ENCODE results near the gene ARFGEF3. TPM values are rescaled to one million over a fixed set of nuclear protein-coding genes. Genes with fewer than 3 reads are reported as not detected.

Gene ARFGEF3
- total RNA-seq, 1 donor from 2014 or later = 28.6 TPM

GRCh38 chr6:138296786-138297185, 135.0 kb downstream of the ARFGEF3 start:
- Mint-ChIP-seq H3K36me3 (ENCODE audit: insufficient read depth) (peaks cover 27% of the 10 kb centered on the region), H3K9me3 (ENCODE audit: low read depth) (no peaks in the 10 kb centered on the region), H3K27me3 (no peaks in the 10 kb centered on the region), H3K27ac (no peak overlapping the region), H3K4me1 (ENCODE audit: low read depth) (no peaks in the 10 kb centered on the region), H3K4me3 (ENCODE audit: low read depth) (no peak overlapping the region)
- DNase-seq (ENCODE audit: low spot score, unreplicated experiment) = no peak
- no peak for TF ChIP-seq CTCF (IDR thresholded peaks at IDR 0.05; ENCODE audit: unreplicated experiment)

GRCh38 chr6:138297761-138298298, 136.1 kb downstream of the ARFGEF3 start:
- Mint-ChIP-seq H3K36me3 (ENCODE audit: insufficient read depth) (peaks cover 31% of the 10 kb centered on the region), H3K4me3 (ENCODE audit: low read depth) (no peak overlapping the region), H3K27ac (no peak overlapping the region), H3K9me3 (ENCODE audit: low read depth) (no peaks in the 10 kb centered on the region), H3K27me3 (no peaks in the 10 kb centered on the region), H3K4me1 (ENCODE audit: low read depth) (no peaks in the 10 kb centered on the region)
- TF ChIP-seq CTCF (IDR thresholded peaks at IDR 0.05; ENCODE audit: unreplicated experiment) = no peak
- DNase-seq (ENCODE audit: low spot score, unreplicated experiment) = no peak

GRCh38 chr6:138300469-138300868, 138.7 kb downstream of the ARFGEF3 start:
- H3K9me3 Mint-ChIP-seq (ENCODE audit: low read depth) = no peaks in the 10 kb centered on the region
- no peak overlapping the region for H3K4me3 Mint-ChIP-seq (ENCODE audit: low read depth)
- DNase-seq (ENCODE audit: low spot score, unreplicated experiment) = no peak
- no peak overlapping the region for H3K27ac Mint-ChIP-seq
- no peaks in the 10 kb centered on the region for H3K4me1 Mint-ChIP-seq (ENCODE audit: low read depth)
- H3K27me3 Mint-ChIP-seq = no peaks in the 10 kb centered on the region
- no peak for TF ChIP-seq CTCF (IDR thresholded peaks at IDR 0.05; ENCODE audit: unreplicated experiment)
- peaks cover 39% of the 10 kb centered on the region for H3K36me3 Mint-ChIP-seq (ENCODE audit: insufficient read depth)

GRCh38 chr6:138302554-138302953, 140.8 kb downstream of the ARFGEF3 start:
- no peak for TF ChIP-seq CTCF (IDR thresholded peaks at IDR 0.05; ENCODE audit: unreplicated experiment)
- DNase-seq (ENCODE audit: low spot score, unreplicated experiment) = no peak
- H3K27me3 Mint-ChIP-seq = no peaks in the 10 kb centered on the region
- H3K9me3 Mint-ChIP-seq (ENCODE audit: low read depth) = no peaks in the 10 kb centered on the region
- H3K4me3 Mint-ChIP-seq (ENCODE audit: low read depth) = no peak overlapping the region
- H3K27ac Mint-ChIP-seq = no peak overlapping the region
- H3K36me3 Mint-ChIP-seq (ENCODE audit: insufficient read depth) = peaks cover 38% of the 10 kb centered on the region
- H3K4me1 Mint-ChIP-seq (ENCODE audit: low read depth) = peaks cover 5% of the 10 kb centered on the region

- DNase-seq (ENCODE audit: low spot score, unreplicated experiment) = no peak
- Mint-ChIP-seq H3K27ac (peak overlapping the region; percentile 52), H3K9me3 (ENCODE audit: low read depth) (no peaks in the 10 kb centered on the region), H3K4me3 (ENCODE audit: low read depth) (no peak overlapping the region), H3K36me3 (ENCODE audit: insufficient read depth) (peaks cover 25% of the 10 kb centered on the region), H3K4me1 (ENCODE audit: low read depth) (peaks cover 10% of the 10 kb centered on the region), H3K27me3 (no peaks in the 10 kb centered on the region)
- TF ChIP-seq CTCF (IDR thresholded peaks at IDR 0.05; ENCODE audit: unreplicated experiment) = no peak
These were observed 145.6 kb downstream of the ARFGEF3 start for GRCh38 chr6:138307352-138307751.

Measured in progenitor cell of endocrine pancreas (in vitro differentiated cells).